Progenitor cell of endocrine pancreas (in vitro differentiated cells): Measurements from ENCODE around the gene TOMM70. TPM values are rescaled to one million over a fixed set of nuclear protein-coding genes. Genes with fewer than 3 reads are reported as not detected.

Experiments
- DNase-seq: peaks from one replicate; pipeline ENCODE4 v3.0.0; 2021; ENCODE audit warnings: low spot score; ENCODE audit not compliant: unreplicated experiment
- H3K27ac Mint-ChIP-seq: 2 replicates; pipeline ENCODE4 v1.8.0; 2021; ENCODE audit warnings: mild to moderate bottlenecking, moderate library complexity, mixed read lengths
- H3K27me3 Mint-ChIP-seq: 2 replicates; pipeline ENCODE4 v1.8.0; 2021; ENCODE audit warnings: mixed read lengths
- H3K36me3 Mint-ChIP-seq: 2 replicates; pipeline ENCODE4 v1.8.0; 2022; ENCODE audit warnings: mixed read lengths; ENCODE audit not compliant: insufficient read depth
- H3K4me1 Mint-ChIP-seq: 2 replicates; pipeline ENCODE4 v1.8.0; 2021; ENCODE audit warnings: low read depth, mixed read lengths
- H3K4me3 Mint-ChIP-seq: 2 replicates; pipeline ENCODE4 v1.8.0; 2021; ENCODE audit warnings: low read depth, mild to moderate bottlenecking, moderate library complexity, mixed read lengths
- H3K9me3 Mint-ChIP-seq: 2 replicates; pipeline ENCODE4 v1.8.0; 2021; ENCODE audit warnings: low read depth, mixed read lengths
- total RNA-seq: library from RNA; stranded (reverse); gene quantifications from 2 replicates; pipeline ENCODE4 v1.2.1, GENCODE V29; 2021
- TF ChIP-seq, protein P1 (sequence below): fragments of 200-600 bp; sonication (generic); IDR thresholded peaks from one replicate; pipeline ENCODE4 v1.5.0; 2021; ENCODE audit warnings: antibody characterized with exemption, mild to moderate bottlenecking; ENCODE audit not compliant: unreplicated experiment

Gene TOMM70
- total RNA-seq, 1 donor from 2014 or later = 41.8 TPM

- H3K4me1 Mint-ChIP-seq = peaks cover 32% of the 10 kb centered on the region
- DNase-seq = no peak
- peak overlapping the region; percentile 92 for H3K4me3 Mint-ChIP-seq
- no peaks in the 10 kb centered on the region for H3K27me3 Mint-ChIP-seq
- no peak overlapping the region for H3K27ac Mint-ChIP-seq
- TF ChIP-seq, protein P1, sequence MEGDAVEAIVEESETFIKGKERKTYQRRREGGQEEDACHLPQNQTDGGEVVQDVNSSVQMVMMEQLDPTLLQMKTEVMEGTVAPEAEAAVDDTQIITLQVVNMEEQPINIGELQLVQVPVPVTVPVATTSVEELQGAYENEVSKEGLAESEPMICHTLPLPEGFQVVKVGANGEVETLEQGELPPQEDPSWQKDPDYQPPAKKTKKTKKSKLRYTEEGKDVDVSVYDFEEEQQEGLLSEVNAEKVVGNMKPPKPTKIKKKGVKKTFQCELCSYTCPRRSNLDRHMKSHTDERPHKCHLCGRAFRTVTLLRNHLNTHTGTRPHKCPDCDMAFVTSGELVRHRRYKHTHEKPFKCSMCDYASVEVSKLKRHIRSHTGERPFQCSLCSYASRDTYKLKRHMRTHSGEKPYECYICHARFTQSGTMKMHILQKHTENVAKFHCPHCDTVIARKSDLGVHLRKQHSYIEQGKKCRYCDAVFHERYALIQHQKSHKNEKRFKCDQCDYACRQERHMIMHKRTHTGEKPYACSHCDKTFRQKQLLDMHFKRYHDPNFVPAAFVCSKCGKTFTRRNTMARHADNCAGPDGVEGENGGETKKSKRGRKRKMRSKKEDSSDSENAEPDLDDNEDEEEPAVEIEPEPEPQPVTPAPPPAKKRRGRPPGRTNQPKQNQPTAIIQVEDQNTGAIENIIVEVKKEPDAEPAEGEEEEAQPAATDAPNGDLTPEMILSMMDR = no peak
- H3K9me3 Mint-ChIP-seq = peaks cover 3% of the 10 kb centered on the region
- H3K36me3 Mint-ChIP-seq = peaks cover 8% of the 10 kb centered on the region
These were observed 2.7 kb upstream of the TOMM70 start for GRCh38 chr3:100403362-100404249.

- H3K4me3 Mint-ChIP-seq = peak overlapping the region; percentile 92
- peaks cover 3% of the 10 kb centered on the region for H3K9me3 Mint-ChIP-seq
- peak overlapping the region; percentile 37 for H3K27ac Mint-ChIP-seq
- peaks cover 8% of the 10 kb centered on the region for H3K36me3 Mint-ChIP-seq
- TF ChIP-seq, protein P1 = no peak
- DNase-seq = no peak
- H3K27me3 Mint-ChIP-seq = no peaks in the 10 kb centered on the region
- peaks cover 32% of the 10 kb centered on the region for H3K4me1 Mint-ChIP-seq
These were observed 2.0 kb upstream of the TOMM70 start for GRCh38 chr3:100402891-100403290.

- no peak for DNase-seq
- Mint-ChIP-seq H3K36me3 (peaks cover 4% of the 10 kb centered on the region), H3K27ac (peak overlapping the region; percentile 97), H3K4me1 (peaks cover 32% of the 10 kb centered on the region), H3K9me3 (peaks cover 3% of the 10 kb centered on the region), H3K27me3 (no peaks in the 10 kb centered on the region), H3K4me3 (peak overlapping the region; percentile 92)
- TF ChIP-seq, protein P1 = no peak
These were observed 1.4 kb upstream of the TOMM70 start for GRCh38 chr3:100402256-100402655.

DNA sequence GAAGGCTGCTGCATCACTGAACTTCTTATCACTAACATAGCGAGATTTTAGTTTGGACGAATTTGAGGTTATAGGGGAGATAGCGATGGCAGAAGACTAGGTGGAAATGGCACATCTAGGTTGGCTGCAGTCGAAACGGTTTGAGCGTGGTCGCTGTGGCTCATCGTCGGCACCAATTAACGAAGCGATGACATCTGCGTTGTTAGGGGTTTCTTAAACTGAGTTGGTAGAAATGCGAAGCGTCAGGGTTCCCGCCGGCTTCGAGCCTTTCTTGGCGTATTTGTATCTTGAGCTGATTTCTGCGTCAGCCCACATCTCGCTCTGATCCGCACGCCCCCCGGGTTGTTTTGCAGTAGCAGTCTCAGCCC lies 769 bp upstream of the TOMM70 start:
- Mint-ChIP-seq H3K4me1 (peaks cover 32% of the 10 kb centered on the region), H3K9me3 (peaks cover 3% of the 10 kb centered on the region), H3K27ac (peak overlapping the region; percentile 97), H3K27me3 (no peaks in the 10 kb centered on the region), H3K36me3 (peaks cover 3% of the 10 kb centered on the region), H3K4me3 (peak overlapping the region; percentile 92)
- DNase-seq = peak; percentile 11
- TF ChIP-seq, protein P1 = no peak

GRCh38 chr3:100400419-100400779 lies 490 bp downstream of the TOMM70 start:
- TF ChIP-seq, protein P1 = no peak
- Mint-ChIP-seq H3K4me1 (peaks cover 34% of the 10 kb centered on the region), H3K36me3 (peaks cover 2% of the 10 kb centered on the region), H3K9me3 (peaks cover 3% of the 10 kb centered on the region), H3K4me3 (peak overlapping the region; percentile 92), H3K27ac (peak overlapping the region; percentile 86), H3K27me3 (no peaks in the 10 kb centered on the region)
- peak; percentile 10 for DNase-seq
